Suprapubic skin (tissue), 3 donors: ENCODE results near the gene PLXNA2.

Experiments
- CTCF ChIP-seq, 2 donors: fragments of 200-600 bp in 1 of 2; fragments of 450-650 bp in 1 of 2; sonication (generic) in 1 of 2; IDR thresholded peaks; one replicate each; pipeline ENCODE4 v1.5.1; 2016 to 2019; ENCODE audit warnings: antibody characterized with exemption in 2 of 2, mild to moderate bottlenecking in 1 of 2, moderate library complexity in 1 of 2
- EP300 ChIP-seq: sonication (generic); formaldehyde crosslinking; IDR thresholded peaks from one replicate; pipeline ENCODE4 v1.6.1; 2017; ENCODE audit warnings: antibody characterized with exemption
- POLR2A ChIP-seq, 2 donors: fragments of 450-650 bp; IDR thresholded peaks; one replicate each; pipeline ENCODE4 v1.6.1; 2017; ENCODE audit warnings: antibody characterized with exemption in 2 of 2, mild to moderate bottlenecking in 2 of 2, moderate library complexity in 2 of 2

- TF ChIP-seq CTCF (IDR thresholded peaks at IDR 0.05) = no peak
- TF ChIP-seq EP300 = no peak
- TF ChIP-seq POLR2A (IDR thresholded peaks at IDR 0.05) = no peak
Observed at GRCh38 chr1:208174731-208175507, 69.3 kb downstream of the PLXNA2 start.
